Measurements from ENCODE around the gene RSKR. TPM values are rescaled to one million over a fixed set of nuclear protein-coding genes. Genes with fewer than 3 reads are reported as not detected.

RSKR gene
- total and polyA plus RNA-seq, 2 donors (not counting 1 experiment from before 2014, with no cell fraction given), result 20.3 to 31.9 TPM

DNA sequence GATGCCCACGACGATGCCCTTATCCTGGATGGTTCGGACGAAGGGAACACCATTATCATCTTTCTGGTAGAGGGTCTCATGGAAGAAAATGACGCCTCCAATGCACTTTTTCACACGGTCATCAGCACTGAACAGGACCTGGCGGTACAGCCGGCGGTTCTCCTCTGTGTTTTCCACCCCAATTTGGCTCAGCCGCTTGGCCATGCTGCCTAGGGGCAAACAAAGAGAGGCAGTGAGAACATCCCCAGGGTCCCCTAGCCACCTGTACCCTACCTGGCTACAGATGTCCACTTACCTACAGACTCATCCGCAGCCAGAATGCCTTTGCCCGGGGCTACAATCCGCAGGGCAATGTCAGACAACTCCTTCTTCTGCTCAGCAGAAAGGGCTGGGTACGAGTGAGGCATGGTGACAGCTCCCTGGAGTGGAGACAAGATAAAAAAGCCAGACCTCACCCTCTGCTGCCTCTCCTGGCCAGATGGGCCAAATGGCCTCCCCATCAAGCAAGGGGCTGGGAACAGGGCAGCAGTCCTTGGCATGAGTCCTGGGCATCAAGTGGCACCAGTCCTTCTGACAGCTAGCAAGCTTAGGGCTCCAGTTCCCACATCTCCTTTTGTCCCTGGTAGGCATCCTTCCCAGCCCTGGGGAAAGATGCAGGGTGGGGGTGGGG is 38.7 kb downstream of the RSKR start:
- no peaks in the 10 kb centered on the region for H3K27me3 ChIP-seq (replicated peaks in 1 of 4; ENCODE audit: control extremely low read depth in 1 of 4, control insufficient read depth in 3 of 4, insufficient read depth in 4 of 4, low read length in 3 of 4)
- no peaks in the 10 kb centered on the region for H4K20me1 ChIP-seq (ENCODE audit: control insufficient read depth, insufficient read depth, low read length, poor library complexity, severe bottlenecking)
- no peak overlapping the region for H3K9ac ChIP-seq (ENCODE audit: low read length)
- ATAC-seq (ENCODE audit: low read depth), result no peak
- WGBS (ENCODE audit: insufficient coverage), result 98% methylated on average over 14 of the region's 14 CpGs
- Mint-ChIP-seq H3K27ac (no peak overlapping the region), H3K4me1 (peaks cover 39% of the 10 kb centered on the region), H3K27me3 (no peaks in the 10 kb centered on the region), H3K4me3 (no peak overlapping the region), H3K9me3 (ENCODE audit: insufficient read depth) (no peaks in the 10 kb centered on the region)
- H3K9me3 ChIP-seq (ENCODE audit: control extremely low read depth in 1 of 3, control insufficient read depth in 2 of 3, insufficient read depth in 1 of 3, low read length in 2 of 3), result no peaks in the 10 kb centered on the region
- intact Hi-C loops (cut with micrococcal nuclease), result loop anchor here (10.0 kb wide), 1 partner anchor 140 kb away; the partner anchor contains the start of genes PROCA1, RAB34 and RPL23A
- no peak overlapping the region for H2AFZ ChIP-seq (ENCODE audit: insufficient read depth, low read depth, low read length, poor library complexity, severe bottlenecking)
- POLR2A ChIA-PET, result interaction anchor here (0.6 to 1.8 kb wide), 3 partner anchors 23 to 28 kb away, joined by 3 to 4 read pairs (median 4); partner anchors contain the start of genes SPAG5 and UNC119
- peaks cover 0 to 3% of the 10 kb centered on the region in 2 experiments for H3K36me3 ChIP-seq (replicated peaks in 1 of 2; ENCODE audit: control extremely low read depth in 1 of 2, control insufficient read depth in 1 of 2, extremely low read depth in 1 of 2, insufficient read depth in 2 of 2, low read length in 1 of 2)
- H3K27ac ChIP-seq (ENCODE audit: low read length in 2 of 2), result no peak overlapping the region
- no peak overlapping the region for H3K4me3 ChIP-seq (ENCODE audit: control extremely low read depth in 1 of 5, extremely low read depth in 1 of 5, insufficient read depth in 1 of 5, low read depth in 2 of 5, low read length in 4 of 5)
- TF ChIP-seq, protein P1, sequence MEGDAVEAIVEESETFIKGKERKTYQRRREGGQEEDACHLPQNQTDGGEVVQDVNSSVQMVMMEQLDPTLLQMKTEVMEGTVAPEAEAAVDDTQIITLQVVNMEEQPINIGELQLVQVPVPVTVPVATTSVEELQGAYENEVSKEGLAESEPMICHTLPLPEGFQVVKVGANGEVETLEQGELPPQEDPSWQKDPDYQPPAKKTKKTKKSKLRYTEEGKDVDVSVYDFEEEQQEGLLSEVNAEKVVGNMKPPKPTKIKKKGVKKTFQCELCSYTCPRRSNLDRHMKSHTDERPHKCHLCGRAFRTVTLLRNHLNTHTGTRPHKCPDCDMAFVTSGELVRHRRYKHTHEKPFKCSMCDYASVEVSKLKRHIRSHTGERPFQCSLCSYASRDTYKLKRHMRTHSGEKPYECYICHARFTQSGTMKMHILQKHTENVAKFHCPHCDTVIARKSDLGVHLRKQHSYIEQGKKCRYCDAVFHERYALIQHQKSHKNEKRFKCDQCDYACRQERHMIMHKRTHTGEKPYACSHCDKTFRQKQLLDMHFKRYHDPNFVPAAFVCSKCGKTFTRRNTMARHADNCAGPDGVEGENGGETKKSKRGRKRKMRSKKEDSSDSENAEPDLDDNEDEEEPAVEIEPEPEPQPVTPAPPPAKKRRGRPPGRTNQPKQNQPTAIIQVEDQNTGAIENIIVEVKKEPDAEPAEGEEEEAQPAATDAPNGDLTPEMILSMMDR (IDR thresholded peaks at IDR 0.05), result no peak
- no peak for TF ChIP-seq EZH2 (IDR thresholded peaks at IDR 0.05; ENCODE audit: borderline replicate concordance, insufficient read depth, low read depth, low read length, poor library complexity, severe bottlenecking)
- H3K4me2 ChIP-seq (replicated peaks; ENCODE audit: low read depth, low read length, poor library complexity, severe bottlenecking), result no peak overlapping the region
- H3K4me1 ChIP-seq (ENCODE audit: control insufficient read depth in 2 of 2, insufficient read depth in 2 of 2, low read length in 2 of 2), result peaks cover 18 to 37% of the 10 kb centered on the region in 2 donors
- H3K79me2 ChIP-seq (ENCODE audit: control insufficient read depth, insufficient read depth, low read length), result peaks cover 62% of the 10 kb centered on the region
- no peak for DNase-seq
- CTCF ChIA-PET, result interaction anchor here (1.3 to 1.5 kb wide), 2 partner anchors 38 to 83 kb away, joined by 4 to 5 read pairs; no protein-coding TSS in a partner anchor

DNA sequence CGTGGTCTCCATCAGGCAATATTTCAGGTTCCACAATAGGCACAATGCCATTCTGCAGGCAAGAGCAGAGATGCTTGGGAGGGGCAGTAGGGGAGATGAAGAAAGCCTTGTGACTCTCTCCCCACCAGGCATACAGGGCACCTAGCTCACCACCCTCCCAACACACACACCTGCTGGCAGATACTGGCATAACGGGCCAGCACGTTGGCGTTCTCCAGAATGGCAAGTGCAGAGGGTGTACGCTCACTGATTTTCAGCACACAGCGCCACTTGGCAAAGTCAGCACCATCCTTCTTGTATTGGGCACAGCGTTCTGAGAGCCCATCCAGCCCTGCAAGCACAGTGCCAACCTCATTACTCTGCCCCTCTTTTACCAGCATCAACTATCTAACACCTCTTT is 39.5 kb downstream of the RSKR start:
- ChIA-PET CTCF (interaction anchor here (1.5 kb wide), 1 partner anchor 38 kb away, joined by 5 read pairs; no protein-coding TSS in a partner anchor), POLR2A (interaction anchor here (0.6 to 1.8 kb wide), 2 partner anchors 25 to 28 kb away, joined by 3 to 4 read pairs; partner anchors contain the start of gene SPAG5)
- DNase-seq, result peak; percentile 31
- H3K4me3 ChIP-seq (ENCODE audit: control extremely low read depth in 1 of 5, extremely low read depth in 1 of 5, insufficient read depth in 1 of 5, low read depth in 2 of 5, low read length in 4 of 5), result no peak overlapping the region
- Mint-ChIP-seq H3K27ac (no peak overlapping the region), H3K4me1 (peaks cover 45% of the 10 kb centered on the region), H3K4me3 (no peak overlapping the region), H3K9me3 (ENCODE audit: insufficient read depth) (no peaks in the 10 kb centered on the region), H3K27me3 (no peaks in the 10 kb centered on the region)
- no peaks in the 10 kb centered on the region for H3K27me3 ChIP-seq (replicated peaks in 1 of 4; ENCODE audit: control extremely low read depth in 1 of 4, control insufficient read depth in 3 of 4, insufficient read depth in 4 of 4, low read length in 3 of 4)
- H3K36me3 ChIP-seq (replicated peaks in 1 of 2; ENCODE audit: control extremely low read depth in 1 of 2, control insufficient read depth in 1 of 2, extremely low read depth in 1 of 2, insufficient read depth in 2 of 2, low read length in 1 of 2), result peaks cover 0 to 3% of the 10 kb centered on the region in 2 experiments
- H3K9me3 ChIP-seq (ENCODE audit: control extremely low read depth in 1 of 3, control insufficient read depth in 2 of 3, insufficient read depth in 1 of 3, low read length in 2 of 3), result no peaks in the 10 kb centered on the region
- peaks cover 4% of the 10 kb centered on the region for H4K20me1 ChIP-seq (ENCODE audit: control insufficient read depth, insufficient read depth, low read length, poor library complexity, severe bottlenecking)
- ATAC-seq (ENCODE audit: low read depth), result no peak
- intact Hi-C loops (cut with micrococcal nuclease), result loop anchor here (5.0 to 10.0 kb wide), 2 partner anchors 140 to 237 kb away; partner anchors contain the start of genes IFT20, PROCA1, RAB34 and RPL23A
- H3K79me2 ChIP-seq (ENCODE audit: control insufficient read depth, insufficient read depth, low read length), result peaks cover 69% of the 10 kb centered on the region
- TF ChIP-seq, protein P1 (IDR thresholded peaks at IDR 0.05), result no peak
- no peak for TF ChIP-seq EZH2 (IDR thresholded peaks at IDR 0.05; ENCODE audit: borderline replicate concordance, insufficient read depth, low read depth, low read length, poor library complexity, severe bottlenecking)
- H3K4me2 ChIP-seq (replicated peaks; ENCODE audit: low read depth, low read length, poor library complexity, severe bottlenecking), result no peak overlapping the region
- H2AFZ ChIP-seq (ENCODE audit: insufficient read depth, low read depth, low read length, poor library complexity, severe bottlenecking), result no peak overlapping the region
- WGBS (ENCODE audit: insufficient coverage), result 88% methylated on average over 6 of the region's 7 CpGs
- H3K27ac ChIP-seq (ENCODE audit: low read length in 2 of 2), result no peak overlapping the region
- peaks cover 25 to 44% of the 10 kb centered on the region in 2 donors for H3K4me1 ChIP-seq (ENCODE audit: control insufficient read depth in 2 of 2, insufficient read depth in 2 of 2, low read length in 2 of 2)
- no peak overlapping the region for H3K9ac ChIP-seq (ENCODE audit: low read length)

Data from B cell (primary cell).